HepG2 (cell line): Measurements from ENCODE around the gene ZNF491. TPM values are rescaled to one million over a fixed set of nuclear protein-coding genes. Genes with fewer than 3 reads are reported as not detected.
A peak's percentile ranks its signal among the peaks of the same experiment; 100 is the strongest.

Source experiments
- ASH2L ChIP-seq: fragments of 300-600, 200-600 bp; sonication (generic); IDR thresholded peaks from 2 replicates; pipeline ENCODE4 v1.7.0; 2017; ENCODE audit warnings: low read depth, mild to moderate bottlenecking, moderate library complexity, mixed read lengths, low read length; ENCODE audit not compliant: insufficient read length
- CBFB ChIP-seq: sonication (generic); formaldehyde crosslinking; IDR thresholded peaks from 2 replicates; pipeline ENCODE4 v1.4.0; 2020; ENCODE audit warnings: missing genetic modification reagents
- EP300 ChIP-seq, 3 experiments: sonication (generic) in 1 of 3; formaldehyde crosslinking in 1 of 3; IDR thresholded peaks; 2 replicates each; pipeline versions ENCODE4 v1.5.1 to v1.6.1; 2011 to 2020; ENCODE audit warnings: low read depth in 2 of 3, low read length in 2 of 3, borderline replicate concordance in 1 of 3, improper control_type of control experiment in 1 of 3, mild to moderate bottlenecking in 1 of 3, missing genetic modification reagents in 1 of 3, moderate library complexity in 1 of 3
- IKZF4 ChIP-seq: sonication (generic); formaldehyde crosslinking; IDR thresholded peaks from 2 replicates; pipeline ENCODE4 v1.5.1; 2020; ENCODE audit warnings: borderline replicate concordance, mild to moderate bottlenecking, low read depth, missing genetic modification reagents; ENCODE audit errors: not compliant biosample characterization
- KLF12 ChIP-seq: sonication (generic); formaldehyde crosslinking; IDR thresholded peaks from 2 replicates; pipeline ENCODE4 v1.4.0; 2020; ENCODE audit warnings: missing genetic modification reagents, borderline replicate concordance
- REXO4 ChIP-seq: sonication (generic); formaldehyde crosslinking; IDR thresholded peaks from 2 replicates; pipeline ENCODE4 v1.8.0; 2022; ENCODE audit warnings: missing genetic modification reagents, mild to moderate bottlenecking, borderline replicate concordance
- ZNF224 ChIP-seq: sonication (generic); formaldehyde crosslinking; IDR thresholded peaks from 2 replicates; pipeline ENCODE4 v1.5.0; 2020; ENCODE audit warnings: mild to moderate bottlenecking, missing genetic modification reagents
- ZNF382 ChIP-seq: sonication (generic); formaldehyde crosslinking; IDR thresholded peaks from 2 replicates; pipeline ENCODE4 v1.5.0; 2020; ENCODE audit warnings: missing genetic modification reagents, mild to moderate bottlenecking, borderline replicate concordance
- polyA plus RNA-seq, 8 experiments: library from polyadenylated mRNA; depleted of rRNA in 3 of 8; stranded (reverse) in 7 of 8; unstranded in 1 of 8; fragments of >200 nt; fragmentation: Illumina TruSeq in 4 of 8; extraction: Trizol in 4 of 8; gene quantifications; 2 replicates each; pipeline versions ENCODE4 v1.2.1 to v1.2.3, GENCODE V29; 2011 to 2016; ENCODE audit warnings: low read depth in 4 of 8, missing spikeins in 1 of 8, mixed read lengths in 1 of 8; ENCODE audit not compliant: insufficient read depth in 1 of 8
- total RNA-seq, 5 experiments: library from RNA; depleted of rRNA; stranded (reverse); fragments of >200 nt; fragmentation: Illumina TruSeq; extraction: Trizol; gene quantifications; 2 replicates each; pipeline ENCODE4 v1.2.3, GENCODE V29; 2016; ENCODE audit warnings: low read depth in 1 of 5
- TF ChIP-seq, protein P1 (sequence below): sonication (generic); formaldehyde crosslinking; IDR thresholded peaks from 2 replicates; pipeline ENCODE4 v1.4.0; 2020; ENCODE audit warnings: missing genetic modification reagents, borderline replicate concordance
- TF ChIP-seq, protein P2 (sequence below): sonication (generic); formaldehyde crosslinking; IDR thresholded peaks from 2 replicates; pipeline ENCODE4 v1.4.0; 2020; ENCODE audit warnings: low read depth, mild to moderate bottlenecking, missing genetic modification reagents
- TF ChIP-seq, protein P3 (sequence below): sonication (generic); formaldehyde crosslinking; IDR thresholded peaks from 2 replicates; pipeline ENCODE4 v1.4.0; 2020; ENCODE audit warnings: mild to moderate bottlenecking, low read depth, missing genetic modification reagents
- TF ChIP-seq, protein P4 (sequence below): sonication (generic); formaldehyde crosslinking; IDR thresholded peaks from 2 replicates; pipeline ENCODE4 v1.8.1; 2023; ENCODE audit warnings: mild to moderate bottlenecking, missing genetic modification reagents

The ZNF491 gene
- total and polyA plus RNA-seq, 2 of the 13 experiments (the other 11 are each of a cell fraction or from before 2014, with no cell fraction given): 0.57 to 2.2 TPM

DNA sequence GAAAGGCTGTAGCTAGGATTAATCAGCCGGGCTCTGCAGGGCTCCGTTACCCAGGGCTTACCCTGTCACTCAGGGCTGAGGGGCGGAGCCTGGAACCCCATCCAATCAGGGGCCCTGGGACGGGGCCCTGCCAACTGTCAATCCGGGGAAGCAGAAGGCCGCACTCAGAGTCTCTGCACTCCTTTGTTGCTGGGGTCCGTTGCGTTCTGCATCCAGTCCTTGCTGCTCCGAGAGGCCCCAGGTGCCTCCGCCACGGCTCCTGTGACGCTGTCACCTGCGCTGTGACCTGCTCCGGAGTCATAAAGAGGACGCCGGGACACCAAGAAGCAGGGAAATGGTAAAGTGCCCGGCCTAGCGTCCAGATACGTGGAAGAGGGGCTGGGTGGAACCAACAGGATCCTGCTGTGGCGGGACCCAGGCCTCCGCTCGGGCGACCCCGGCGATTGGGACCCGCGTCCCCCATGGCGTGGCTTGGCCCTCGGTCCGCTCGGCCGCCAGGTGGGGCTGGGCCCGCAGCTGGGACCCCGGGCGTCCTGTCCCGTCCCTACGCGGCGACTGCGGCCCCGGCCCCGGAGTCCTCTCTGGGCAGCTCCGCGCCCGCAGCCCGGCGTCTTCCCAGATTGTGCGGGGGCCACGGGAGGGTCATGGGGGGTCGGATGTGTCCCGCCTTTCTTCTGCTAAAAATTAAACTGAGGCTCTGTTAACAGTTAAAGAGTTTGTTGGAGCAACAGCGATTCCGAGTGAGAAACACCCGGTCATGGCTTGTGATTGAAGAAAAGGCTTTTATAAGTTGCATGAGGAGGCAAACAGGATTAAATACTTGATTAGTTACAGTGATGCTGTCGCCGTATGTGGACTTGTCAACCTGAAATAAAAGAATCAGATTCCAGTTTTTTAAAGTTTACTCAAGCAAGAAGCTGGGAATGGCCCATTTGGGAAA lies at the start of gene ZNF491 (continued):
- TF ChIP-seq, protein P1, sequence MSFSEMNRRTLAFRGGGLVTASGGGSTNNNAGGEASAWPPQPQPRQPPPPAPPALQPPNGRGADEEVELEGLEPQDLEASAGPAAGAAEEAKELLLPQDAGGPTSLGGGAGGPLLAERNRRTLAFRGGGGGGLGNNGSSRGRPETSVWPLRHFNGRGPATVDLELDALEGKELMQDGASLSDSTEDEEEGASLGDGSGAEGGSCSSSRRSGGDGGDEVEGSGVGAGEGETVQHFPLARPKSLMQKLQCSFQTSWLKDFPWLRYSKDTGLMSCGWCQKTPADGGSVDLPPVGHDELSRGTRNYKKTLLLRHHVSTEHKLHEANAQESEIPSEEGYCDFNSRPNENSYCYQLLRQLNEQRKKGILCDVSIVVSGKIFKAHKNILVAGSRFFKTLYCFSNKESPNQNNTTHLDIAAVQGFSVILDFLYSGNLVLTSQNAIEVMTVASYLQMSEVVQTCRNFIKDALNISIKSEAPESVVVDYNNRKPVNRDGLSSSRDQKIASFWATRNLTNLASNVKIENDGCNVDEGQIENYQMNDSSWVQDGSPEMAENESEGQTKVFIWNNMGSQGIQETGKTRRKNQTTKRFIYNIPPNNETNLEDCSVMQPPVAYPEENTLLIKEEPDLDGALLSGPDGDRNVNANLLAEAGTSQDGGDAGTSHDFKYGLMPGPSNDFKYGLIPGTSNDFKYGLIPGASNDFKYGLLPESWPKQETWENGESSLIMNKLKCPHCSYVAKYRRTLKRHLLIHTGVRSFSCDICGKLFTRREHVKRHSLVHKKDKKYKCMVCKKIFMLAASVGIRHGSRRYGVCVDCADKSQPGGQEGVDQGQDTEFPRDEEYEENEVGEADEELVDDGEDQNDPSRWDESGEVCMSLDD (CRISPR knock-in tag): no peak
- TF ChIP-seq ZNF382: no peak
- no peak for TF ChIP-seq IKZF4
- no peak for TF ChIP-seq CBFB (CRISPR knock-in tag)
- TF ChIP-seq, protein P2, sequence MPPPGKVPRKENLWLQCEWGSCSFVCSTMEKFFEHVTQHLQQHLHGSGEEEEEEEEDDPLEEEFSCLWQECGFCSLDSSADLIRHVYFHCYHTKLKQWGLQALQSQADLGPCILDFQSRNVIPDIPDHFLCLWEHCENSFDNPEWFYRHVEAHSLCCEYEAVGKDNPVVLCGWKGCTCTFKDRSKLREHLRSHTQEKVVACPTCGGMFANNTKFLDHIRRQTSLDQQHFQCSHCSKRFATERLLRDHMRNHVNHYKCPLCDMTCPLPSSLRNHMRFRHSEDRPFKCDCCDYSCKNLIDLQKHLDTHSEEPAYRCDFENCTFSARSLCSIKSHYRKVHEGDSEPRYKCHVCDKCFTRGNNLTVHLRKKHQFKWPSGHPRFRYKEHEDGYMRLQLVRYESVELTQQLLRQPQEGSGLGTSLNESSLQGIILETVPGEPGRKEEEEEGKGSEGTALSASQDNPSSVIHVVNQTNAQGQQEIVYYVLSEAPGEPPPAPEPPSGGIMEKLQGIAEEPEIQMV (CRISPR knock-in tag): peak; percentile 35; the same call in 1 of the 2 replicates
- TF ChIP-seq REXO4: no peak
- TF ChIP-seq, protein P3, sequence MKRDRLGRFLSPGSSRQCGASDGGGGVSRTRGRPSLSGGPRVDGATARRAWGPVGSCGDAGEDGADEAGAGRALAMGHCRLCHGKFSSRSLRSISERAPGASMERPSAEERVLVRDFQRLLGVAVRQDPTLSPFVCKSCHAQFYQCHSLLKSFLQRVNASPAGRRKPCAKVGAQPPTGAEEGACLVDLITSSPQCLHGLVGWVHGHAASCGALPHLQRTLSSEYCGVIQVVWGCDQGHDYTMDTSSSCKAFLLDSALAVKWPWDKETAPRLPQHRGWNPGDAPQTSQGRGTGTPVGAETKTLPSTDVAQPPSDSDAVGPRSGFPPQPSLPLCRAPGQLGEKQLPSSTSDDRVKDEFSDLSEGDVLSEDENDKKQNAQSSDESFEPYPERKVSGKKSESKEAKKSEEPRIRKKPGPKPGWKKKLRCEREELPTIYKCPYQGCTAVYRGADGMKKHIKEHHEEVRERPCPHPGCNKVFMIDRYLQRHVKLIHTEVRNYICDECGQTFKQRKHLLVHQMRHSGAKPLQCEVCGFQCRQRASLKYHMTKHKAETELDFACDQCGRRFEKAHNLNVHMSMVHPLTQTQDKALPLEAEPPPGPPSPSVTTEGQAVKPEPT (CRISPR knock-in tag): peak; percentile 36; the same call in 1 of the 2 replicates
- TF ChIP-seq ZNF224 (CRISPR knock-in tag): 0 out of 2 replicates have a peak, but pooled peaks have one; percentile 39
- TF ChIP-seq EP300 (IDR thresholded peaks at IDR 0.05; ENCODE audit: low read depth in 2 of 2, low read length in 2 of 2): no peak
- no peak for TF ChIP-seq EP300 (CRISPR knock-in tag; IDR thresholded peaks at IDR 0.05; ENCODE audit: borderline replicate concordance)
- TF ChIP-seq, protein P4, sequence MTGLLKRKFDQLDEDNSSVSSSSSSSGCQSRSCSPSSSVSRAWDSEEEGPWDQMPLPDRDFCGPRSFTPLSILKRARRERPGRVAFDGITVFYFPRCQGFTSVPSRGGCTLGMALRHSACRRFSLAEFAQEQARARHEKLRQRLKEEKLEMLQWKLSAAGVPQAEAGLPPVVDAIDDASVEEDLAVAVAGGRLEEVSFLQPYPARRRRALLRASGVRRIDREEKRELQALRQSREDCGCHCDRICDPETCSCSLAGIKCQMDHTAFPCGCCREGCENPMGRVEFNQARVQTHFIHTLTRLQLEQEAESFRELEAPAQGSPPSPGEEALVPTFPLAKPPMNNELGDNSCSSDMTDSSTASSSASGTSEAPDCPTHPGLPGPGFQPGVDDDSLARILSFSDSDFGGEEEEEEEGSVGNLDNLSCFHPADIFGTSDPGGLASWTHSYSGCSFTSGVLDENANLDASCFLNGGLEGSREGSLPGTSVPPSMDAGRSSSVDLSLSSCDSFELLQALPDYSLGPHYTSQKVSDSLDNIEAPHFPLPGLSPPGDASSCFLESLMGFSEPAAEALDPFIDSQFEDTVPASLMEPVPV (CRISPR knock-in tag): 0 out of 2 replicates have a peak, but pooled peaks have one; percentile 43
- peak; percentile 28 for TF ChIP-seq ASH2L
- no peak; the same call in none of the 2 replicates for TF ChIP-seq KLF12 (CRISPR knock-in tag)
